Epithelial cell of esophagus (primary cell): ENCODE data around the gene ZDHHC17.
"Not testable (repeated sequence)": the region's sequence is repeated elsewhere in the genome, so short reads cannot be mapped to it uniquely, and the experiment has no call there.

ENCODE experiments used
- DNase-seq: peaks from one replicate; pipeline ENCODE4 v3.0.0; 2010; ENCODE audit warnings: low read depth
- H3K4me3 ChIP-seq: 2 replicates; pipeline ENCODE4 v1.5.1; 2011; ENCODE audit warnings: mild to moderate bottlenecking, low read length, control low read depth
- TF ChIP-seq, protein P1 (sequence below): IDR thresholded peaks from 2 replicates; pipeline ENCODE4 v1.5.1; 2011; ENCODE audit warnings: low read depth, mild to moderate bottlenecking, low read length, control low read depth, inconsistent platforms; ENCODE audit not compliant: insufficient read depth; ENCODE audit errors: missing control alignments

The ZDHHC17 gene

DNA sequence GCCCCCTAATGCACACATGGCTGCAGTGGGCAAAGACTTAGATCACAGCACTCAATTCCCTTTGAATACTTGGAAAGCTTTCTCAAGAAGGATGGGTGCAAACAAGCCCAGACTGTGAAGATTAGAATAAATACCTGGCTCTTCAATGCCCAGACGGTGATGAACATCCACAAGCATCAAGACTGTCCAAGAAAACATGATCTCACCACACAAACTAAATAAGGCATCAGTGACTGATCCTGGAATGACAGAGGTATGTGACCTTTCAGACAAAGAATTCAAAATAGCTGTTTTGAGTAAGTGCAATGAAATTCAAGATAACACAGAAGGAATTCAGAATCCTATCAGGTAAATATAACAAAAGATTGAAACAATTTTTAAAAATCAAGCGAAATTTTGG lies 43.8 kb upstream of the ZDHHC17 start:
- H3K4me3 ChIP-seq, result no peak overlapping the region
- DNase-seq, result peak; percentile 87
- TF ChIP-seq, protein P1, sequence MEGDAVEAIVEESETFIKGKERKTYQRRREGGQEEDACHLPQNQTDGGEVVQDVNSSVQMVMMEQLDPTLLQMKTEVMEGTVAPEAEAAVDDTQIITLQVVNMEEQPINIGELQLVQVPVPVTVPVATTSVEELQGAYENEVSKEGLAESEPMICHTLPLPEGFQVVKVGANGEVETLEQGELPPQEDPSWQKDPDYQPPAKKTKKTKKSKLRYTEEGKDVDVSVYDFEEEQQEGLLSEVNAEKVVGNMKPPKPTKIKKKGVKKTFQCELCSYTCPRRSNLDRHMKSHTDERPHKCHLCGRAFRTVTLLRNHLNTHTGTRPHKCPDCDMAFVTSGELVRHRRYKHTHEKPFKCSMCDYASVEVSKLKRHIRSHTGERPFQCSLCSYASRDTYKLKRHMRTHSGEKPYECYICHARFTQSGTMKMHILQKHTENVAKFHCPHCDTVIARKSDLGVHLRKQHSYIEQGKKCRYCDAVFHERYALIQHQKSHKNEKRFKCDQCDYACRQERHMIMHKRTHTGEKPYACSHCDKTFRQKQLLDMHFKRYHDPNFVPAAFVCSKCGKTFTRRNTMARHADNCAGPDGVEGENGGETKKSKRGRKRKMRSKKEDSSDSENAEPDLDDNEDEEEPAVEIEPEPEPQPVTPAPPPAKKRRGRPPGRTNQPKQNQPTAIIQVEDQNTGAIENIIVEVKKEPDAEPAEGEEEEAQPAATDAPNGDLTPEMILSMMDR, result no peak

GRCh38 chr12:76726626-76727025 lies 37.3 kb upstream of the ZDHHC17 start:
- no peak overlapping the region for H3K4me3 ChIP-seq
- DNase-seq, result no peak
- TF ChIP-seq, protein P1, result no peak

DNA sequence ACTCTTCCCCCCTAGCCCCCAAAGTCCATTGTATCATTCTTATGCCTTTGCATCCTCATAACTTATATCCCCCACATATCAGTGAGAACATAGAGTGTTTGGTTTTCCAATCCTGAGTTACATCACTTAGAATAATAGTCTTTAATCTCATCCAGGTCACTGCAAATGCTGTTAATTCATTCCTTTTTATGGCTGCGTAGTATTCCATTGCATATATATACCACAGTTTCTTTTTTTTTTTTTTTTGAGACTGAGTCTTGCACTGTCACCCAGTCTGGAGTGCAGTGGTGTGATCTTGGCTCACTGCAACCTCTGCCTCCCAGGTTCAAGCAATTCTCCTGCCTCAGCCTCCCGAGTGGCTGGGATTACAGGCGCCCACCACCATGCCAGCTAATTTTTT lies 31.7 kb upstream of the ZDHHC17 start:
- DNase-seq, H3K4me3 ChIP-seq: not testable (repeated sequence)

GRCh38 chr12:76737689-76738088 lies 26.2 kb upstream of the ZDHHC17 start:
- H3K4me3 ChIP-seq, DNase-seq: not testable (repeated sequence)

- TF ChIP-seq, protein P1, result no peak
- DNase-seq, result no peak
- H3K4me3 ChIP-seq, result no peak overlapping the region
Measured at GRCh38 chr12:76738824-76739579, 24.9 kb upstream of the ZDHHC17 start.

DNA sequence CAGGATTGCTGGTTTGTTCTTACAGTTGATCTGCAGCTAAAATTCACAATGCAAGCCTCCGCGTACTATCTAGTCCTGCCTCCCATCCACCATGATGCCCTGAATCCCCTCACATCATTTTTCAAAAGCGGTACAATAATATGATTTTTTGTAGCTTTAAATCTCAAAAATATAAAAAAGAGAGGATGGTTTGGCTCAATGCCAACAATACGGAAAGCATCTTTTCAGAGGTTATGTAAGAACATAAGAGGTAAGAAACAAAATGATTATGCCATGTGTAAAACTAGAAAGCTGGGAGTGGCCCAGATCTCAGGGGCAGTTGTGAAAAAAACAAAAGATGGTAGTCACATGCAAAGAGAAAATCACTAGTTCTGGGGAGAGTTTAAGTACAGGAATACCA lies 24.0 kb upstream of the ZDHHC17 start:
- no peak overlapping the region for H3K4me3 ChIP-seq
- TF ChIP-seq, protein P1, result no peak
- DNase-seq, result no peak

DNA sequence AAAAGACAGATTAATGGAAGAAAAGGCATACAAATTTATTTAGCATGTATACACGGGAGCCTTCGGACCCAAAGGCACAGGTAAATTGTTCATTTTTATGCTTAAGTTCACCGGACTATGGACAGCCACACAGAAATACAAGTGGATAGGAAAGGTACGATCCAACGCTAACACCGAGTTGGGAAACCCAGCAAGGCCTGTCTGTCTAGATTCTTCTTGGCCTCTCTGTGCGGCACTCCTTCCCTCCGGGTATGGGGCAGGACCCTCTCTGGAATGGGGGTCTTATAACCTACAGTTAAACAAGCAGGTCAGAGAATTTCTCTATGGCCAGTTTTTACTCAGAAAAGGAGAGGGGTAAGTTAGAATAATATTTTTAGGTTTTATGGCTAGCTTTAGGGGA lies 23.4 kb upstream of the ZDHHC17 start:
- TF ChIP-seq, protein P1, result no peak
- H3K4me3 ChIP-seq, result no peak overlapping the region
- no peak for DNase-seq

GRCh38 chr12:76745343-76745742 lies 18.6 kb upstream of the ZDHHC17 start:
- TF ChIP-seq, protein P1, result no peak
- H3K4me3 ChIP-seq, result no peak overlapping the region
- DNase-seq, result no peak
